Chondrocyte (in vitro differentiated cells): ENCODE measurements around the gene ASPHD2. TPM values are rescaled to one million over a fixed set of nuclear protein-coding genes. Genes with fewer than 3 reads are reported as not detected.

Source experiments
- DNase-seq: peaks from one replicate; pipeline ENCODE4 v3.0.0; 2021; ENCODE audit warnings: mixed read lengths, low spot score
- H3K27ac Mint-ChIP-seq: one replicate; pipeline ENCODE4 v1.8.0; 2021; ENCODE audit warnings: mild to moderate bottlenecking, moderate library complexity, mixed read lengths; ENCODE audit not compliant: unreplicated experiment
- H3K27me3 Mint-ChIP-seq: 2 replicates; pipeline ENCODE4 v1.8.0; 2021; ENCODE audit warnings: low read depth, mixed read lengths
- H3K36me3 Mint-ChIP-seq: 2 replicates; pipeline ENCODE4 v1.8.0; 2021; ENCODE audit warnings: low read depth, mixed read lengths
- H3K4me1 Mint-ChIP-seq: 2 replicates; pipeline ENCODE4 v1.8.0; 2021; ENCODE audit warnings: low read depth, mild to moderate bottlenecking, mixed read lengths
- H3K4me3 Mint-ChIP-seq: one replicate; pipeline ENCODE4 v1.8.0; 2021; ENCODE audit warnings: mild to moderate bottlenecking, moderate library complexity, mixed read lengths; ENCODE audit not compliant: unreplicated experiment
- H3K9me3 Mint-ChIP-seq: 2 replicates; pipeline ENCODE4 v1.8.0; 2021; ENCODE audit warnings: low read depth, mixed read lengths
- CTCF ChIP-seq: fragments of 200-600 bp; sonication (generic); IDR thresholded peaks from 2 replicates; pipeline ENCODE4 v1.5.0; 2021; ENCODE audit warnings: antibody characterized with exemption, mild to moderate bottlenecking, moderate library complexity
- total RNA-seq: library from RNA; stranded (reverse); gene quantifications from 3 replicates; pipeline ENCODE4 v1.2.1, GENCODE V29; 2021

ASPHD2 gene
- total RNA-seq, 1 donor from 2014 or later, result 6.8 TPM

DNA sequence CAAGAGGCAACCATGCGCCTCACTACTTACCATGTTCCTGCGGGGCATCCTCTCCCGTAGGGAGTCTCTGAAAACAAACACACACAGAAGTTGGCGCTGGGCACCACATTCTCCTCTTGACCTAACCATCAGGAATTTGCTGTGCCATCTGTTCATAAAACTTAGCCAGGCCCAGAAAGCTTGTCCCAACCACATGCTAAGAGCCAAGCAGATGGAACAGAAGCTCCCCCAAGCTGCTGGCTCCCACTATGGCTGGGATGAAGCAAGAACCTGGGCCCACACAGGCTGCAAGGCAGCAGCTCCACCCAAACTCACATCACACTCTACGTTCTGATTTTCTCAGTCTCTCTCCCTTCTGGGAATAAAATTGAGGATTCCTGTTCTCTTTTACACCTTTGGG lies 37.1 kb downstream of the ASPHD2 start:
- DNase-seq, result no peak
- Mint-ChIP-seq H3K36me3 (peaks cover 46% of the 10 kb centered on the region), H3K4me1 (peaks cover 29% of the 10 kb centered on the region), H3K27me3 (no peaks in the 10 kb centered on the region), H3K4me3 (no peak overlapping the region), H3K9me3 (no peaks in the 10 kb centered on the region), H3K27ac (no peak overlapping the region)
- TF ChIP-seq CTCF, result no peak

- Mint-ChIP-seq H3K27me3 (no peaks in the 10 kb centered on the region), H3K27ac (peak overlapping the region; percentile 95), H3K4me1 (peaks cover 40% of the 10 kb centered on the region), H3K36me3 (peaks cover 33% of the 10 kb centered on the region), H3K9me3 (no peaks in the 10 kb centered on the region), H3K4me3 (no peak overlapping the region)
- no peak for TF ChIP-seq CTCF
- DNase-seq, result no peak
Observed at GRCh38 chr22:26470807-26471206, 41.7 kb downstream of the ASPHD2 start.

- H3K36me3 Mint-ChIP-seq, result peaks cover 30% of the 10 kb centered on the region
- TF ChIP-seq CTCF, result no peak
- no peaks in the 10 kb centered on the region for H3K27me3 Mint-ChIP-seq
- peak overlapping the region; percentile 22 for H3K4me3 Mint-ChIP-seq
- H3K27ac Mint-ChIP-seq, result peak overlapping the region; percentile 95
- H3K9me3 Mint-ChIP-seq, result no peaks in the 10 kb centered on the region
- peaks cover 43% of the 10 kb centered on the region for H3K4me1 Mint-ChIP-seq
- no peak for DNase-seq
Observed at GRCh38 chr22:26471522-26471921, 42.5 kb downstream of the ASPHD2 start.

DNA sequence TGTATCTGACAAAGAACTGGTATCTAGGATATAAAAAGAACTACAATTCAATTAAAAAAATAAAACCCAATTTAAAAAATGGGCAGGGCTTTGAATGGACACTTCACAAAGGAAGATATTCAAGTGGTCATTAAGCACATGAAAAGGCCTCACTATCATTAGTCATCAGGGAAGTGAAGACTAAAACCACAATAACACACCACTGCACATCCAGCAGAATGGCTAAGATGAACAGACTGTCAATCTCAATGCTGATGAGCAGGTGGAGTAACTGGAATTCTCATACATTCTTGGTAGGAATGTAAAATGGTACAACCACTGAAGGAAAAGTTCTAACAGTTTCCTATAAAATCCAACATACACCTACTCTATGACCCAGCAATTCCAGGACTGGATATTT lies 45.6 kb downstream of the ASPHD2 start:
- no peak for TF ChIP-seq CTCF
- H3K27me3 Mint-ChIP-seq, result no peaks in the 10 kb centered on the region
- H3K4me1 Mint-ChIP-seq, result peaks cover 68% of the 10 kb centered on the region
- H3K27ac Mint-ChIP-seq, result peak overlapping the region; percentile 45
- no peak overlapping the region for H3K4me3 Mint-ChIP-seq
- no peaks in the 10 kb centered on the region for H3K9me3 Mint-ChIP-seq
- no peak for DNase-seq
- peaks cover 19% of the 10 kb centered on the region for H3K36me3 Mint-ChIP-seq

GRCh38 chr22:26476705-26477340 lies 47.8 kb downstream of the ASPHD2 start:
- H3K27ac Mint-ChIP-seq, result peak overlapping the region; percentile 89
- H3K4me1 Mint-ChIP-seq, result peaks cover 70% of the 10 kb centered on the region
- H3K27me3 Mint-ChIP-seq, result no peaks in the 10 kb centered on the region
- no peak for TF ChIP-seq CTCF
- peak overlapping the region; percentile 35 for H3K4me3 Mint-ChIP-seq
- H3K36me3 Mint-ChIP-seq, result peaks cover 16% of the 10 kb centered on the region
- H3K9me3 Mint-ChIP-seq, result no peaks in the 10 kb centered on the region
- DNase-seq, result no peak
